GM21526 (cell line): ENCODE results near the gene RAC2.

Experiments used
- ATAC-seq: cut with Tn5 transposase; IDR thresholded peaks from one replicate; pipeline ENCODE4 v1.9.1; 2021; ENCODE audit warnings: moderate library complexity; ENCODE audit not compliant: unreplicated experiment, low FRiP score

RAC2 gene

GRCh38 chr22:37179622-37180420 is 64.2 kb downstream of the RAC2 start:
- ATAC-seq = no peak

GRCh38 chr22:37179126-37179470 is 65.0 kb downstream of the RAC2 start:
- no peak for ATAC-seq

GRCh38 chr22:37178350-37179125 is 65.5 kb downstream of the RAC2 start:
- ATAC-seq = no peak

- no peak for ATAC-seq
These were observed 66.3 kb downstream of the RAC2 start for GRCh38 chr22:37177755-37178154.

GRCh38 chr22:37177221-37177620 is 66.8 kb downstream of the RAC2 start:
- ATAC-seq = no peak

- ATAC-seq = no peak
These were observed 67.5 kb downstream of the RAC2 start for GRCh38 chr22:37176464-37177061.

GRCh38 chr22:37175414-37176281 is 68.4 kb downstream of the RAC2 start:
- no peak for ATAC-seq
